Stimulated activated CD8-positive, alpha-beta memory T cell treated with anti-CD3 and anti-CD28 coated beads, Interleukin-7, amount 100 ng/mL, for 48 hours (primary cell): Measurements from ENCODE around the gene CCL4.

ENCODE experiments used
- DNase-seq, 2 donors: peaks; one replicate each; pipeline ENCODE4 v3.0.0-alpha.2; 2020; ENCODE audit warnings: low read depth in 1 of 2; ENCODE audit errors: extremely low read depth in 1 of 2

Gene CCL4

DNA sequence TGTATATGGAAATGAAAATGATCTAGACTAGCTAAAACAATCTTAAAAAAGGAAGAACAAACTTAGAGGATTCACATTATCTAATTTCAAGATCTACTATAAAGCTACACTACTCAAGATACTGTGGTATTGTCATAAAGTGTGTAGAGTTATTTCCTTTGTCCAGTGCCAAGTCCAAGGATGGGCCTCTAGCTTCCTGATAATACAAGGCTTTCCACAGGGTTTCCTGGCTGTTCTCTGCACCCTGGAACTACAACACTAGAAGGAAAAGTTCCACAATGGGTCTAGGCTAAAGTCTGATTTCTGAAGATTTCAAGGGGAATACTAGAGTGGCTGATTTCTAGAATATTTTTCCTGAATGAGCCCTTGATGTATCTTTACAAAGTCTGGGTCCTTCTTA is 38.6 kb downstream of the CCL4 start:
- no peak for DNase-seq

DNA sequence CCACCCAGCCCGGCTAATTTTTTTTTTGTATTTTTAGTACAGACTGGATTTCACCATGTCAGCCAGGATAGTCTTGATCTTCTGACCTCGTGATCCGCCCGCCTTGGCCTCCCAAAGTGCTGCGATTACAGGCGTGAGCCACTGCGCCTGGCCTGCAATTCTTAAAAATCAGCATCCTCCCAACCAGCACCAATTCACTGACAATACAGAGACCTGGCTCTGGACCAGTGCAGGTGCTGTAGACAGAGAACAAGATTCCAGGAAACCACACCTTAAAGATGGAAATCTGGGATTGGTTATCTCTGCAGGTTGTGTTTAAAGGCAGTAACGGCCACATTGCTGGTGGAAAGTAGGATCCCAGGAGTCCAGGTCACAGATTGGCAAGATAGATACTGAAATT is 39.2 kb downstream of the CCL4 start:
- no peak for DNase-seq

DNA sequence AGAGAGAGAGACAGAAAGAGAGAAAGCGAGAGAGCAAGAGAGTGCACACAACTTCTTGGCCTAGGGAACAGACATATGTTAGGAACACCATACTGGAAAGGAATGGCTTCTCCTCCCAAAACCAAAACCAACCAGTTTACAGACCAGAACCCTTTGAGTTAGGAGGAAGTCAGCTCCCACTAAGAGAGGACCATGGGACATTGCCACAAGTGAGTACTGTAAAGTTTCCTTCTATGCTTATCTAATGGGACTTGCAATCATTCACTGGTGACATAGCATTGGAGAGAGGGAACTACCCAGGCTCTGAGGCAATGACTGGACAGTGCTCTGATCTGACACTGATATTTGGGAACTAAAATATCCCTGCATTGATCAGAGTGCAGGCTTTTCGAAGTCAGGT is 40.4 kb downstream of the CCL4 start:
- DNase-seq: no peak

- no peak for DNase-seq
Measured at GRCh38 chr17:36144981-36145729, 41.5 kb downstream of the CCL4 start.

- DNase-seq: no peak
Measured at GRCh38 chr17:36147601-36148000, 44.0 kb downstream of the CCL4 start.

DNA sequence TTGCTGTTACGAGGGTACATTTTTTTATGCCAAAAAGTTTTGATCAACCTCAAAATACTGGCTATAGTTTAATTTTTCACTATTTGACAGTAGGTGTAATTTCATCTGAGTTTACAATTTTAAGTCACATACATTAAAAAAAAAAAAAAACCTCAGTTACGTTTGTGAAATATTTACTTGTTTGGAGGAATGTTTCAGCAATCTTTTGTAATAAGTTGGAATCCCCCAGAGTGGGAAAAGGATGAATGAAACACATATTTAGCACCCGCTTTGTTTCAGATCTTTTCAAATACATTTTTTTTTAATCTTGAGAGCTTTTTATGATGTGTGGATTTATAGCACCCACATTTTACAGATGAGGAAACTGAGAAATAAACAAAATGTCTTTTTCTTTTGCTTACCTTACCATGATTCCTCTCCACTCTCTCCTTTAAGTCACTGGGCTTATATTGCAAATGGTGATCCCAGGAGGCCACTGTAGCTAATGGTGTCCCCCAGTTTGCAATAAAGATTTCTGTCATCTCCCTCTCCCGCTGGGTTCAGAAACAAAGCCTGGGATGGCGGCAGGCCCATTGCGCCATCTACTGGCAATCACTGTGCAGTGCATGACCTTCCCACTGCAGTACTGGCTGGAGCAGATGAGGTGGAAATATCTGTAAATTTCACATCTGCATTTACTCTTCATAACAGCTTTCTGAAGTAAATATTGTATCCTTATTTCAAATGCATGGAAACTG is 45.1 kb downstream of the CCL4 start:
- DNase-seq: peak; percentile 29 to 37

DNA sequence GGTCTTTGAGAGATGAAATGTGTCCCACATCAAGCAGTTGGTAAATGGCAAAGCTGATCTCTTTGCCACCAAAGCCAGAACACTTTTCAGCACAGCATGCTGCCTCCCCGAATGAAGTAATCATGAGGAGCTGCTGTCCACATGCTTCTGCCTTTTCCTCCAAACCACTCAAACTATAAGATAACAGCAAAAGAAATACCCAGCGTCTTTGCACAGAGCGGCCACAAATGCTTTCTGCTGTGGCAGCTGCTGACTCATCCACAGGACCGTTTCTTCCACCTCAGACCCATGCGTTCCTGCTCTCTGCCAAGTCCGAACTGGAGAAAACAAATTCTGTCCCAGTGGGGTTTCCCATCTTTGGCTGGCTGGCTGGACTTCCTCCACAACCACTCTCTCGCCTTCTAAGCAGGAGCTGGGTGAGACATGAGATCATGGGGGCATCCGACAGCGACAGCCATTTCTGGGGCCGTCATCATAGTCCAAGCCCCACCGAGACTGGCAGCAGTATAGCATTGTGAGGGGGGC is 45.7 kb downstream of the CCL4 start:
- no peak for DNase-seq

DNA sequence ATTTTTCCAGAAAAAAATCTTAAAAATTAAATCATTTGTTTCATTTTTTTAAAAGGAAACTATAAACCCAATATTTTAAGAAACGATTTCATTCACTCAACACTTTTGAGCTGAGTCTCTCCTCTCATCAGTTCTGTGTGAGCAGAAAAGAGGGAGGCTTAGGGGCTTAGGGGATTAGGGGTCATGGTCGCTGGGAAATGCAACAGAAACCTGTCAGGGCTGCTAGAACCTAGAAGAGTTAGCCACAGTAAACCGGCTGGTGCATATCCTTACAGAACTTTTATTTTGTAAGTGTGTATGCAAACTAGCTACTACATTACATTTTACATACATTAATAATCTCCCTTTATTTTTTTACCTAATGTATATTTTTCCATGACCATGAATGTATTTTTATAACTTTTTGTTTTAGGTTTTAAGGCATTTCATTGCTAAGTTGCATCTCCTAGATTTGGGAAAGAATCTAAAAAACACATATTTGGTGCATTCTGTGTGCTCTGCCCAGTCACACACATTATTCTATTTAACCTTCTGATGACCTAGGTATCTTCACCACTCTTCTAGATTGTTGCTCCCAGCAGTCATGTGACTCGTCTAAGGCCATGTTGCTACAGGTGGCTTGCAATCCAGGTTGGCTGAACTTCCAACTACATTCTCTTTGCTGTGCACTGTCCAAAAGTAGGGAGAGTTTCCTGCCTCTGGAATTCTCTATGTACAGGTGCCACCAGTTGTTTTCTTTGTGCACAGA is 48.4 kb downstream of the CCL4 start:
- no peak for DNase-seq

DNA sequence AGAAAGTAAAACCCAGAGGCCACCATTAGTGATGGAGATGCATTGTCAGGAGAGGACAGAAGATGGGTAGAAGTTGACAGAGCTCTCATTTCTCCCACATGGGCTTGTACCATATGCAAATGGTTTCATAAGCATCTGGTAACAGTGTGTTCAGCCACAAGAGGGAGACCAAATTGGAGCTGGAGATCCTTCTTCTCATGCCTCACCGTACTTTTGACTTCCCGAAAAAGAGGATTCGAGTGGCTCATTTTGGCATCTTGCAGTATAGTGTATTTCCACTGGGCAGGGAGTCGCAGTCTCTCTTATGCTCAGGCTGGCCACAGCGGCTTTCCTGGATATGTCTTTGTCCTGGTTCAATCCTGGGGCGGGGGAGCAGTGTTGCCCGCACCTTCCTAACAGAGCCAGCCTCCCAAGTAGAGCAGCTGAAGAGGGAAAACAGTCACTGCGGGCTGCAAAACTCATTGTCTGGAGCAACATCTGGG is 49.1 kb downstream of the CCL4 start:
- no peak for DNase-seq

DNA sequence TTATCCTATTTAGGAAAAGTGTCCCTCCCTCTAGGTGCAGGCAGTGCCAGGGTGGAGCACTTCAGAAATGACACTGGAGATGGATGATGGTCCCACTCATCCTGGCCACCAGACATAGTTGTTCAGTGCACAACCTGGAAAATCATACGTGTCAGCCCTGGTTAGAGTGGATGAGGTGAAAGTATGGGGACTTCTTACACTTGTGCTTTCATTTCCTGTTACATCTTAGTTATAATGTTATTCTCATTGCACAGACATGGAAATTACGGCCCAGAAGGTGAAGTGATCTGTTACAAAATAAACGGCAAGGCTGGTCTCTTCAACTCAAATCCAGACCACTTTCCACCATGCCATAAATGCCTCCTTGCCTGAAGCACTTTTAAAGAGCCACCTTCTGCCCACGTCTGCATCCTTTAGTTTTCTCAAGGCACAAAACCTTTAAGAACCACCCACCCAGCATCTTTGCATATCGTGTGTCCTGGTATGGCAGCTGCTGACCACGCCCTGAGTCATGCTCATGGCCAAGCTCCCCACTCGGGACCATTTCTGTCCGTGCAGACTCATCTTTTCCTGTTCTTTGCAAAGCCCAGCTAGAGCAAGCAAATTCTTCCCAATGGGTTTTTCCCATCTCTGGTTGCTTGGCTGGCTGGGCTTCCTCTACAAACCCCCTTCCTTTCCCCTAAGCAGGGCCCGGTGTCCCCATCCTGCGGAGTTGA is 50.4 kb downstream of the CCL4 start:
- DNase-seq: no peak
